RWPE1 (cell line): ENCODE measurements around the gene IL31.

Experiments
- CTCF ChIA-PET: fragments of 350-600 bp; sonication (Branson Sonifier 250); formaldehyde crosslinking; extraction: SDS; loops from one replicate; lab custom pipeline; 2021; lab: Yijun Ruan, JAX
- POLR2A ChIA-PET: fragments of 400-600 bp; formaldehyde crosslinking; extraction: SDS; loops from one replicate; lab custom pipeline; 2020; ENCODE audit warnings: antibody characterized with exemption; ENCODE audit not compliant: low non-redundant PET; lab: Yijun Ruan, JAX
- DNase-seq: peaks from one replicate; pipeline ENCODE4 v3.0.0; 2012; ENCODE audit warnings: low spot score
- H3K27ac ChIP-seq: fragments of 450-650 bp; 2 replicates; pipeline ENCODE4 v1.5.1; 2017
- CTCF ChIP-seq: fragments of 450-650 bp; conservative IDR thresholded peaks from 2 replicates; pipeline ENCODE4 v1.5.1; 2017; ENCODE audit warnings: low read depth, mild to moderate bottlenecking

IL31 gene

GRCh38 chr12:122202017-122202416 is 28.0 kb upstream of the IL31 start:
- no peak for TF ChIP-seq CTCF
- no peak for DNase-seq
- ChIA-PET CTCF (interaction anchor here (0.6 kb wide), 1 partner anchor 45 kb away, joined by 4 read pairs; no protein-coding TSS in a partner anchor), POLR2A (no interaction called here)
- no peak overlapping the region for H3K27ac ChIP-seq

GRCh38 chr12:122201381-122201780 is 27.4 kb upstream of the IL31 start:
- no peak for DNase-seq
- TF ChIP-seq CTCF, result no peak
- no peak overlapping the region for H3K27ac ChIP-seq
- ChIA-PET CTCF (interaction anchor here (0.6 to 1.0 kb wide), 4 partner anchors 11 to 163 kb away, joined by 3 to 4 read pairs (median 4); no protein-coding TSS in a partner anchor), POLR2A (no interaction called here)

DNA sequence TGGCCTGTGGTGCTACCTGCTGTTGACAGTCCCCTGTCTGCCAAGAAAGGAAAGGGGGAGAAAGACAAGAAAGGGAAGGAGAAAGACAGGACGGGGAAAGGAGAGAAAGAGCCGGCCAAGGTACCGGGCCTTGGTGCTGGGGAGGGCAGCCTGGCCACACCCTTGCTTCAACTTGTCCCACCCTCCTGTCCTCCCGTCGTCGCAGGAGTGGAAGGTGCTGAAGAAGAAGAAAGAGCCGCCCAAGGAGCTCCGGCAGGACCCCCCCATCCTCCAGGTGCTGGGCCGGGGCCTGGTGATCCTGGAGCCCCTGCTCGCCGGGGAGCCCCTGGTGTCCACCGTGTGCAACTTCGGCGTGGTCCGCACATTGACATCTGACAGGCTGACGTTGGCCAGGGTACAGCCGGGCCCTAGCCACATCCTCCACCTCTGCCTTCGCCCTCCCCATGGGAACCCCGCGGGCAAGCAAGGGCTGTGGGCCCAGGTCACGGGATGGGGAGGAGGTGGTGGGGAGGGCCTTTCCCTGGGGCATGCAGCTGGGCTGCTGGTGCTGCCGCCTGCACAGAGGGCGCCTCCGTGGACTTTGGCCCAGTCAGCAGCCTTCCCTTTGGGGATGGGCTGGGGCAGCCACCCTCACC is 26.6 kb upstream of the IL31 start:
- H3K27ac ChIP-seq, result no peak overlapping the region
- CTCF ChIA-PET, result interaction anchor here (0.6 to 1.0 kb wide), 3 partner anchors 10 to 163 kb away, joined by 3 to 4 read pairs (median 3); no protein-coding TSS in a partner anchor
- no peak for DNase-seq
- TF ChIP-seq CTCF, result no peak
- POLR2A ChIA-PET, result no interaction called here

DNA sequence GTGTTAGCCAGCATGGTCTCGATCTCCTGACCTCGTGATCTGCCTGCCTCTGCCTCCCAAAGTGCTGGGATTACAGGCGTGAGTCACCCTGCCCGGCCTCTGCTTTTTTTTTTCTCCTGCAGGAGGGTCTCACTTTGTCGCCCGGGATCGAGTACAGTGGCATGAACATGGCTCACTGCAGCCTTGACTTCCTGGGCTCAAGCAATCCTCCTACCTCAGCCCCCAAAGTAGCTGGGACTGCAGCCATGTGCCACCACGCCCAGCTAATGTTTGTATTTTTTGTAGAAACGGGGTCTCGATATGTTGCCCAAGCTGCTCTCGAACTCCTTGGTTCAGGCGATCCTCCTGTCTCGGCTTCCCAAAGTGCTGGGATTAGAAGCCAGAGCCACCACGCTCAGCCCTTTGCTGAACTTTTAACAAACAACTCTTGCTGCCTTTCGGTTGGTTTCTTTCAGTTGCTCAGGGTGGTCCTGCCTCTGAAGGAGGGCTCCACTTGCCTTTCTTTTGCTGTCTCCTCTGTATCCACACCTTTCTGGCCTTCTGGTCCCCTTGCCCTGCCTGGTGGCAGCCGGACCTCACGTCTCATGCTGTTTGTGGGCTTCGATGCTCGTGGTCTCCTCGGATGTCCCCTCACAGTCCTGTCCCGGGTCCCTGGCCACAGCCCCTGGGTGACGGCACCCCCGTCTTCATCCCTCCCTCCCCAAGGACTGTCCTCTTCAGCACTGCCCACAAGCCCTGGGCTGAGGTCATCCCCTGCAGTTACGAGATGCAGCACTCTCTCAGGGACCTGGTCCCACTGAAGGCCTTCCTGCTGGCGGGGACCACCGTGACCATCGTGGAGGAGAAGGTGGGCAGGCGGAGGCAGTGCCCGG is 25.7 kb upstream of the IL31 start:
- H3K27ac ChIP-seq, result no peak overlapping the region
- TF ChIP-seq CTCF, result no peak
- ChIA-PET CTCF (interaction anchor here (0.7 kb wide), 1 partner anchor 11 kb away, joined by 3 read pairs; no protein-coding TSS in a partner anchor), POLR2A (no interaction called here)
- DNase-seq, result no peak

DNA sequence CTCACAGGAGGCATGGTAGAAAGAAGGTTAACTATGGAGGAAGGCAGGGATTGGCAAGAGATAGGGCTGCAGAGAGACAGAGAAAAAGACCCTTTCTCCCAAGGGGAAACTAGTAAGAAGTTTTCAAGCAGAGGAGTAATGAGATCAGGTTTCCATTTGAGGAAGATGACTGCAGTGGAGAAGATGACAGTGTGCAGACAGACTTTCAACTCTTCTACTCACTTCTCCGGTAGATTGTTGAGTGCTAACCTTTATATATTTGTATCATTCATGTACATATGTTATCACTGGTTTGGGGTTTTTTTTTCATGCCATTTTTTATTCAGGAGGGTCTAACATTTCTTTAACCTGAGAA is 23.6 kb upstream of the IL31 start:
- H3K27ac ChIP-seq, result peak overlapping the region; percentile 54
- POLR2A ChIA-PET, result no interaction called here
- CTCF ChIA-PET, result no interaction called here
- TF ChIP-seq CTCF, result no peak
- DNase-seq, result no peak

DNA sequence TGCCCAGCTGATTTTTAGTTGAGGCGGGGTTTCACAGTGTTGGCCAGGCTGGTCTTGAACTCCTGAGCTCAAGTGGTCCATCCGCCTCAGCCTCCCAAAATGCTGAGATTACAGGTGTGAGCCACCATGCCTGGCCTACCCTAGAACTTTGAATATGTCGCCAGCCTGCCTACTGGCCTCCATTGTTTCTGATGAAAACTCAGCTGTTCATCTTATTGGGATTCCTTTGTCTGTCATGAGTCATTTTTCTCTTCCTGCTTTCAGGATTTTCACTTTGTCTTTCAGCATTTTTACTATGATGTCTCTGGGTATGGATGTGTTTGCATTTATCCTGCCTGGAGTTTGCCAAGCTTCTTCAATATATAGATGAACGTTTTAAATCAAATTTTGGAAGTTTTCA is 21.4 kb upstream of the IL31 start:
- POLR2A ChIA-PET, result no interaction called here
- CTCF ChIA-PET, result no interaction called here
- no peak overlapping the region for H3K27ac ChIP-seq
- TF ChIP-seq CTCF, result no peak
- DNase-seq, result no peak
